ENCODE results near the gene COL27A1. TPM values are rescaled to one million over a fixed set of nuclear protein-coding genes. Genes with fewer than 3 reads are reported as not detected.

The COL27A1 gene
- 45.6 TPM for total RNA-seq
- polyA plus RNA-seq (ENCODE audit: insufficient read depth, low read depth, low replicate concordance), result 13.6 TPM
- long read RNA-seq, donor 1, partial matches to known transcripts, result 37 of 39 reads
- long read RNA-seq, donor 1, other reads (novel, unspliced or antisense), result 0 of 39 reads
- long read RNA-seq, donor 2, partial matches to known transcripts, result 18 of 18 reads
- long read RNA-seq, donor 2, other reads (novel, unspliced or antisense), result 0 of 18 reads
- long read RNA-seq, donor 3, partial matches to known transcripts, result 7 of 13 reads
- long read RNA-seq, donor 3, other reads (novel, unspliced or antisense), result 0 of 13 reads
- long read RNA-seq, donor 4, partial matches to known transcripts, result 20 of 21 reads
- long read RNA-seq, donor 4, other reads (novel, unspliced or antisense), result 0 of 21 reads
- long read RNA-seq, donor 5, result 0 reads
- long read RNA-seq, donor 6, partial matches to known transcripts, result 0 of 1 reads
- long read RNA-seq, donor 6, other reads (novel, unspliced or antisense), result 0 of 1 reads
- long read RNA-seq, donor 7, partial matches to known transcripts, result 8 of 22 reads
- long read RNA-seq, donor 7, other reads (novel, unspliced or antisense), result 13 of 22 reads
- long read RNA-seq, donor 8, partial matches to known transcripts, result 11 of 11 reads
- long read RNA-seq, donor 8, other reads (novel, unspliced or antisense), result 0 of 11 reads
- long read RNA-seq, donor 9, partial matches to known transcripts, result 10 of 11 reads
- long read RNA-seq, donor 9, other reads (novel, unspliced or antisense), result 0 of 11 reads
- long read RNA-seq, donor 10, partial matches to known transcripts, result 0 of 2 reads
- long read RNA-seq, donor 10, other reads (novel, unspliced or antisense), result 0 of 2 reads

- TF ChIP-seq CTCF (IDR thresholded peaks at IDR 0.05; ENCODE audit: borderline replicate concordance, extremely low read depth, insufficient read depth), result peak; percentile 96
- FAIRE-seq, result no peak
- peak; percentile 90 to 96 (median 93) for DNase-seq
- H3K9me3 ChIP-seq (ENCODE audit: control insufficient read depth in 2 of 3, insufficient read depth in 1 of 3, low read length in 3 of 3), result no peaks in the 10 kb centered on the region
- H3K4me3 ChIP-seq (ENCODE audit: low read length in 3 of 3), result peak within 1 kb of the TSS; percentile 49 to 72 (median 58)
- H3K9ac ChIP-seq (ENCODE audit: low read length in 3 of 3), result peak within 1 kb of the TSS in 2 of 3 donors; percentile 58 to 64
- H3K4me1 ChIP-seq (ENCODE audit: control insufficient read depth in 2 of 3, insufficient read depth in 2 of 3, low read depth in 1 of 3, low read length in 3 of 3), result peaks cover 0 to 18% (median 8%) of the 10 kb centered on the region in 3 donors
- H3K27ac ChIP-seq (ENCODE audit: low read depth in 2 of 2, low read length in 2 of 2), result peak within 1 kb of the TSS; percentile 38 to 65
- intact Hi-C loops (cut with DNase I), result loop anchor here (5.0 kb wide), 1 partner anchor 132 kb away; no protein-coding TSS in a partner anchor
- H3K36me3 ChIP-seq (ENCODE audit: control insufficient read depth in 2 of 3, insufficient read depth in 3 of 3, low read length in 3 of 3), result no peaks in the 10 kb centered on the region
- no peaks in the 10 kb centered on the region for H3K27me3 ChIP-seq (ENCODE audit: control insufficient read depth, insufficient read depth, low read length)
These were observed at the start of gene COL27A1 for GRCh38 chr9:114155263-114155994. TSS of gene COL27A1 (plus strand) at chr9:114155537. CDS start at chr9:114155951, 414 bp downstream.

GRCh38 chr9:114107286-114108001 lies 47.9 kb upstream of the COL27A1 start:
- TF ChIP-seq CTCF (IDR thresholded peaks at IDR 0.05; ENCODE audit: borderline replicate concordance, extremely low read depth, insufficient read depth), result no peak
- peak in 1 of 5 donors; percentile 13 for DNase-seq
- no peaks in the 10 kb centered on the region for H3K36me3 ChIP-seq (ENCODE audit: control insufficient read depth in 2 of 3, insufficient read depth in 3 of 3, low read length in 3 of 3)
- H3K9me3 ChIP-seq (ENCODE audit: control insufficient read depth in 2 of 3, insufficient read depth in 1 of 3, low read length in 3 of 3), result peaks cover 0 to 2% (median 0%) of the 10 kb centered on the region in 3 donors
- H3K9ac ChIP-seq (ENCODE audit: low read length in 3 of 3), result no peak overlapping the region
- no peak for FAIRE-seq
- no peak overlapping the region for H3K4me3 ChIP-seq (ENCODE audit: low read length in 3 of 3)
- H3K27me3 ChIP-seq (ENCODE audit: control insufficient read depth, insufficient read depth, low read length), result no peaks in the 10 kb centered on the region
- no peaks in the 10 kb centered on the region for H3K4me1 ChIP-seq (ENCODE audit: control insufficient read depth in 2 of 3, insufficient read depth in 2 of 3, low read depth in 1 of 3, low read length in 3 of 3)
- intact Hi-C loops (cut with DNase I), result no loop called here
- H3K27ac ChIP-seq (ENCODE audit: low read depth in 2 of 2, low read length in 2 of 2), result no peak overlapping the region

GRCh38 chr9:114108016-114108833 lies 47.1 kb upstream of the COL27A1 start:
- intact Hi-C loops (cut with DNase I), result no loop called here
- Histone ChIP-seq H3K9ac (ENCODE audit: low read length in 3 of 3) (no peak overlapping the region), H3K27me3 (ENCODE audit: control insufficient read depth, insufficient read depth, low read length) (no peaks in the 10 kb centered on the region), H3K36me3 (ENCODE audit: control insufficient read depth in 2 of 3, insufficient read depth in 3 of 3, low read length in 3 of 3) (no peaks in the 10 kb centered on the region), H3K4me1 (ENCODE audit: control insufficient read depth in 2 of 3, insufficient read depth in 2 of 3, low read depth in 1 of 3, low read length in 3 of 3) (no peaks in the 10 kb centered on the region), H3K27ac (ENCODE audit: low read depth in 2 of 2, low read length in 2 of 2) (no peak overlapping the region), H3K9me3 (ENCODE audit: control insufficient read depth in 2 of 3, insufficient read depth in 1 of 3, low read length in 3 of 3) (no peaks in the 10 kb centered on the region), H3K4me3 (ENCODE audit: low read length in 3 of 3) (no peak overlapping the region)
- TF ChIP-seq CTCF (IDR thresholded peaks at IDR 0.05; ENCODE audit: borderline replicate concordance, extremely low read depth, insufficient read depth), result peak; percentile 94
- FAIRE-seq, result no peak
- DNase-seq, result peak; percentile 88 to 93 (median 90)

All from kidney (tissue), 22 donors.